Gastrocnemius medialis (tissue), 4 donors: ENCODE results near the gene SLC26A9. TPM values are rescaled to one million over a fixed set of nuclear protein-coding genes. Genes with fewer than 3 reads are reported as not detected.

Experiments
- ATAC-seq, 2 donors: fragments of 150-250 bp; one replicate each; pipeline ENCODE4 v1.9.1; 2016
- DNase-seq, 2 donors: peaks; one replicate each; pipeline ENCODE4 v3.0.0-alpha.2; 2019
- H3K27ac ChIP-seq, 4 donors: fragments of 200-600 bp; sonication (generic); 1 replicate in 1 of 4; 2 replicates in 3 of 4; pipeline ENCODE4 v1.5.1; 2016 to 2018; ENCODE audit warnings: mild to moderate bottlenecking in 2 of 4, moderate library complexity in 1 of 4
- H3K27me3 ChIP-seq, 3 donors: fragments of 200-600 bp; sonication (generic) in 2 of 3; 1 replicate in 1 of 3; 2 replicates in 2 of 3; pipeline versions ENCODE4 v1.5.1 to v1.6.0; 2016 to 2019; ENCODE audit warnings: mild to moderate bottlenecking in 1 of 3, moderate library complexity in 1 of 3
- H3K36me3 ChIP-seq, 2 donors: fragments of 200-600 bp; sonication (generic) in 1 of 2; one replicate each; pipeline ENCODE4 v1.5.1; 2017 to 2018
- H3K4me1 ChIP-seq, 2 donors: fragments of 200-600 bp; sonication (generic) in 1 of 2; one replicate each; pipeline ENCODE4 v1.5.1; 2016 to 2017; ENCODE audit warnings: mild to moderate bottlenecking in 2 of 2
- H3K4me3 ChIP-seq, 4 donors: fragments of 200-600 bp; sonication (generic) in 3 of 4; 1 replicate in 1 of 4; 2 replicates in 3 of 4; pipeline ENCODE4 v1.5.1; 2016 to 2019; ENCODE audit warnings: mild to moderate bottlenecking in 2 of 4
- H3K9me3 ChIP-seq, 3 donors: fragments of 200-600 bp; sonication (generic) in 2 of 3; 1 replicate in 1 of 3; 2 replicates in 2 of 3; pipeline ENCODE4 v1.5.1; 2016 to 2019
- CTCF ChIP-seq, 5 experiments: fragments of 450-650 bp in 3 of 5; fragments of 200-600 bp in 2 of 5; sonication (generic) in 2 of 5; IDR thresholded peaks in 4 of 5; conservative IDR thresholded peaks in 1 of 5; 1 replicate in 4 of 5; 2 replicates in 1 of 5; pipeline ENCODE4 v1.5.1; 2016 to 2019; ENCODE audit warnings: antibody characterized with exemption in 5 of 5, mild to moderate bottlenecking in 3 of 5, moderate library complexity in 3 of 5
- POLR2A ChIP-seq, 2 donors: fragments of 450-650 bp; IDR thresholded peaks; one replicate each; pipeline ENCODE4 v1.6.1; 2017; ENCODE audit warnings: antibody characterized with exemption in 2 of 2, mild to moderate bottlenecking in 2 of 2, moderate library complexity in 2 of 2
- in situ Hi-C, 4 donors: fragments of 200-750 bp; cut with MboI; loops; one replicate each; pipeline versions ENCODE4 v1.15.0 to v1.8.0; 2017; ENCODE audit warnings: low sequenced_read_pairs in 4 of 4
- intact Hi-C: fragments of 100-400 bp; cut with DNase I; formaldehyde crosslinking; loops from one replicate; pipeline ENCODE4 v1.15.1; 2023; ENCODE audit warnings: low total_unique reads
- total RNA-seq, 4 donors: library from RNA; depleted of rRNA; stranded (reverse); fragments of >200 nt; gene quantifications; one replicate each; pipeline versions ENCODE4 v1.1.0 to v1.2.3, GENCODE V29; 2016

Gene SLC26A9
- total RNA-seq, 4 donors from 2014 or later: 0.10 to 0.32 (median 0.26) TPM

DNA sequence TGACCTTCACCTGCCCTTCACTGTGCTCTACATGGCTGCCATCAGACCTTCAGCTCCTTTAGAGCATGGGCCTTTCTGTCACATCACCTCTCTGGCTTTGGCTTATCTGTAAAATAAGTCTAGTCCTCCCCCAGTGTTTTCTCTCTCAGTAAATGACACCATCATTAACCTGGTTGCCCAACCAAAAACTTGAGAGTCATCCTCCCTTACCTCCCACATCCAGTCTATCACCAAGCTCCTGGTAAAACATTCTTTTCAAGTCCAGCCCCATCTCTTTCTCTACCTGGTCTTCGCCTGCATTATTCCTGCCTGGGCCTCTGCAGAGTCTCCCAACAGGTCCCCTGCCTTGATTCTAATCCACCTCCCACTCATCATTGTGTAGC is 13.1 kb downstream of the SLC26A9 start:
- TF ChIP-seq CTCF (IDR thresholded peaks at IDR 0.05 in 4 of 5, conservative IDR thresholded peaks at IDR 0.05 in 1 of 5) (no peak), POLR2A (IDR thresholded peaks at IDR 0.05) (no peak)
- intact Hi-C loops: no loop called here
- in situ Hi-C loops: no loop called here

GRCh38 chr1:205929496-205930194 is 13.6 kb downstream of the SLC26A9 start:
- Histone ChIP-seq H3K27ac (no peak overlapping the region), H3K4me1 (no peaks in the 10 kb centered on the region), H3K4me3 (no peak overlapping the region), H3K36me3 (no peaks in the 10 kb centered on the region), H3K27me3 (no peaks in the 10 kb centered on the region), H3K9me3 (no peaks in the 10 kb centered on the region)
- TF ChIP-seq POLR2A (IDR thresholded peaks at IDR 0.05) (no peak), CTCF (IDR thresholded peaks at IDR 0.05 in 4 of 5, conservative IDR thresholded peaks at IDR 0.05 in 1 of 5) (no peak)
- ATAC-seq (no peak), DNase-seq (no peak)
- intact Hi-C loops: loop anchor here (2.0 kb wide), 1 partner anchor 15 kb away; no protein-coding TSS in a partner anchor
- in situ Hi-C loops: loop anchor here in 1 of 4 donors (10.0 kb wide), 1 partner anchor 175 kb away; no protein-coding TSS in a partner anchor

More for the DNA sequence above, 13.1 kb downstream of the SLC26A9 start:
- H3K9me3 ChIP-seq: no peaks in the 10 kb centered on the region
- no peak overlapping the region for H3K4me3 ChIP-seq
- H3K4me1 ChIP-seq: no peaks in the 10 kb centered on the region
- H3K36me3 ChIP-seq: no peaks in the 10 kb centered on the region
- no peak for ATAC-seq
- no peak for DNase-seq
- H3K27me3 ChIP-seq: no peaks in the 10 kb centered on the region
- H3K27ac ChIP-seq: no peak overlapping the region

DNA sequence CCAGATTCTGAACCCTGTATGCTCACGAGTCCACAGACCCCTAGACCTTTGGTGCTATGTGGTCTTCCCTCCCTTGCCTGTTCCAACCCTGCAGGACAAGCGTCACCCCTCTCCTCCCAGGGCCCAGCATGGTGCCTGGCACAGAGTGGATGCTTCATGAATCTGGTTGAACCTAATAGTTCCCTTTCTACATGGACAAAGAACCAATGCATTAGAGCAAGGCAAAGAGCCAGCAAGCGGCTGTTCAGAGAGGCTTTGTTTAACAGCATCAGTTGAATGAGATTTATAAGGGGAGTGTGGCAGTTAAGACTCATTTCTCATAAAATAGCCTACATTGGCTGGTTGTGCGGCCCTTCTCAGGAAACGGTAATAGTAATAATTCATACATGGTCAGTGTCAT is 14.9 kb downstream of the SLC26A9 start:
- intact Hi-C loops (loop anchor here (2.0 kb wide), 1 partner anchor 16 kb away; no protein-coding TSS in a partner anchor), in situ Hi-C loops (loop anchor here in 1 of 4 donors (10.0 kb wide), 1 partner anchor 176 kb away; no protein-coding TSS in a partner anchor)
- ATAC-seq (no peak), DNase-seq (no peak)
- H3K4me3 ChIP-seq: no peak overlapping the region
- peaks cover 0 to 2% of the 10 kb centered on the region in 2 donors for H3K4me1 ChIP-seq
- H3K27ac ChIP-seq: no peak overlapping the region
- no peaks in the 10 kb centered on the region for H3K27me3 ChIP-seq
- no peaks in the 10 kb centered on the region for H3K9me3 ChIP-seq
- TF ChIP-seq POLR2A (IDR thresholded peaks at IDR 0.05): no peak
- TF ChIP-seq CTCF (IDR thresholded peaks at IDR 0.05 in 4 of 5, conservative IDR thresholded peaks at IDR 0.05 in 1 of 5): no peak
- H3K36me3 ChIP-seq: no peaks in the 10 kb centered on the region

- Histone ChIP-seq H3K36me3 (no peaks in the 10 kb centered on the region), H3K9me3 (no peaks in the 10 kb centered on the region), H3K4me3 (no peak overlapping the region), H3K4me1 (peaks cover 0 to 3% of the 10 kb centered on the region in 2 donors), H3K27ac (no peak overlapping the region), H3K27me3 (no peaks in the 10 kb centered on the region)
- no peak for TF ChIP-seq CTCF (IDR thresholded peaks at IDR 0.05 in 4 of 5, conservative IDR thresholded peaks at IDR 0.05 in 1 of 5)
- TF ChIP-seq POLR2A (IDR thresholded peaks at IDR 0.05): no peak
- in situ Hi-C loops: loop anchor here in 1 of 4 donors (10.0 kb wide), 1 partner anchor 177 kb away; no protein-coding TSS in a partner anchor
- ATAC-seq: no peak
- DNase-seq: no peak
- intact Hi-C loops: loop anchor here (2.0 kb wide), 1 partner anchor 17 kb away; no protein-coding TSS in a partner anchor
Measured at GRCh38 chr1:205927676-205928075, 15.6 kb downstream of the SLC26A9 start.
